ENCODE results near the gene TTC3. TPM values are rescaled to one million over a fixed set of nuclear protein-coding genes. Genes with fewer than 3 reads are reported as not detected.

The TTC3 gene
- total and polyA plus RNA-seq, 2 experiments from 2014 or later: 146 to 196 TPM

DNA sequence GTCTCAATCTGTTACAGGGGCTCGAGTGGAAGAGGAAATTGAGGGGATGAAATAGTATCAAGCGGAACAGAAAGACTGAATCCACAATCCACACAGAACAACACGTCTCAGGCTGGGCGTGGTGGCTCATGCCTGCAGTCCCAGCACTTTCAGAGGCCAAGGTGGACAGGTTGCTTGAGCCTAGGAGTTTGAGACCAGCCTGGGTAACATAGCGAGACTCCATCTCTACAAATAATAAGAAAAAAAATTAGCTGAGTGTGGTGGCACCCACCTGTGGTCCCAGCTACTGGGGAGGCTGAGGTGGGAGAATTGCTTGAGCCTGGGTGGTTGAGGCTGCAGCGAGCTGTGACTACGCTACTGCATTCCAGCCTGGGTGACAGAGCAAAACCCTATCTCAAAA, 168.4 kb downstream of the TTC3 start:
- Histone ChIP-seq H3K27ac (no peak overlapping the region), H4K20me1 (ENCODE audit: insufficient read depth, poor library complexity, severe bottlenecking) (peaks cover 7% of the 10 kb centered on the region), H2AFZ (no peak overlapping the region), H3K79me2 (peaks cover 69% of the 10 kb centered on the region), H3K4me1 (ENCODE audit: insufficient read depth) (peaks cover 4% of the 10 kb centered on the region), H3K4me2 (no peak overlapping the region), H3K36me3 (replicated peaks; ENCODE audit: insufficient read depth, low read depth) (no peaks in the 10 kb centered on the region), H3K9me2 (replicated peaks; ENCODE audit: insufficient read depth) (no peaks in the 10 kb centered on the region), H3K27me3 (no peaks in the 10 kb centered on the region), H3K9me3 (ENCODE audit: low read depth) (no peaks in the 10 kb centered on the region), H3K4me3 (no peak overlapping the region)
- TF ChIP-seq EZH2 (IDR thresholded peaks at IDR 0.05; ENCODE audit: borderline replicate concordance) (no peak), EZH2phosphoT487 (IDR thresholded peaks at IDR 0.05; ENCODE audit: low read depth, severe bottlenecking, unreplicated experiment) (no peak)
- TF ChIP-seq, protein P1, sequence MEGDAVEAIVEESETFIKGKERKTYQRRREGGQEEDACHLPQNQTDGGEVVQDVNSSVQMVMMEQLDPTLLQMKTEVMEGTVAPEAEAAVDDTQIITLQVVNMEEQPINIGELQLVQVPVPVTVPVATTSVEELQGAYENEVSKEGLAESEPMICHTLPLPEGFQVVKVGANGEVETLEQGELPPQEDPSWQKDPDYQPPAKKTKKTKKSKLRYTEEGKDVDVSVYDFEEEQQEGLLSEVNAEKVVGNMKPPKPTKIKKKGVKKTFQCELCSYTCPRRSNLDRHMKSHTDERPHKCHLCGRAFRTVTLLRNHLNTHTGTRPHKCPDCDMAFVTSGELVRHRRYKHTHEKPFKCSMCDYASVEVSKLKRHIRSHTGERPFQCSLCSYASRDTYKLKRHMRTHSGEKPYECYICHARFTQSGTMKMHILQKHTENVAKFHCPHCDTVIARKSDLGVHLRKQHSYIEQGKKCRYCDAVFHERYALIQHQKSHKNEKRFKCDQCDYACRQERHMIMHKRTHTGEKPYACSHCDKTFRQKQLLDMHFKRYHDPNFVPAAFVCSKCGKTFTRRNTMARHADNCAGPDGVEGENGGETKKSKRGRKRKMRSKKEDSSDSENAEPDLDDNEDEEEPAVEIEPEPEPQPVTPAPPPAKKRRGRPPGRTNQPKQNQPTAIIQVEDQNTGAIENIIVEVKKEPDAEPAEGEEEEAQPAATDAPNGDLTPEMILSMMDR (IDR thresholded peaks at IDR 0.05; ENCODE audit: poor library complexity): no peak
- WGBS (ENCODE audit: low lambda C conversion rate, missing lambda C conversion rate): 92% methylated on average over 7 of the region's 7 CpGs
- DNase-seq (ENCODE audit: low spot score): no peak

- H3K9me2 ChIP-seq (replicated peaks; ENCODE audit: insufficient read depth): no peaks in the 10 kb centered on the region
- TF ChIP-seq EZH2 (IDR thresholded peaks at IDR 0.05; ENCODE audit: borderline replicate concordance): no peak
- 96% methylated on average over 6 of the region's 6 CpGs for WGBS (ENCODE audit: low lambda C conversion rate, missing lambda C conversion rate)
Observed at GRCh38 chr21:37243961-37244360, 170.9 kb downstream of the TTC3 start.

DNA sequence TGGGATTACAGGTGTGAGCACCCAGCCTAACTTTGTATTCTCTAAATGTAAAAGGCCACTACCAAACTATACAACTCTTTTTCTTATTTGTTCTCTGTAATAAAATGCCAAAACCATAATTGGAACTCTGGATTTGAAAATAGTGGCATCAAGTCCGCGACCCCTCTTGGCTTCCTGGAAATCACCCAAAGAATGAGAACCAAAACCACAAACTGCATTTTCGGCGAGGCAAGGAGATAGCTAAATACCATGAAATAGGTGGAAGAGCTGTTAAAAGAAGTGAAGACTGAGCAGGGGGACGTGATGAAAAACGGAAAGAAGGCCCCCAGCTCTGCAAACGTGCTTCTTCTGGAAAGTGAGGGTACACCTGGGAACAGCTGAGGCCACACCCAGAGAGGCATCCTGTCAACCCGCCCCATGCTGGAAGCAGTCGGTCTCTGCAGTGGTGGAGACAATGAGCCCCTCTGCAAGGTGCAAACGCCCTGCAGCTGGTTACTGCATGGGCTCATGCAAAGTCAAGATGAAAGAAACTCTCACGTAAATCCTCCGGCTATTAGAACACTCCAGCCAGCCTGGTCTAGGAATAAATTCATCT, 171.5 kb downstream of the TTC3 start:
- TF ChIP-seq EZH2 (IDR thresholded peaks at IDR 0.05; ENCODE audit: borderline replicate concordance) (no peak), EZH2phosphoT487 (IDR thresholded peaks at IDR 0.05; ENCODE audit: low read depth, severe bottlenecking, unreplicated experiment) (no peak)
- TF ChIP-seq, protein P1 (IDR thresholded peaks at IDR 0.05; ENCODE audit: poor library complexity): no peak
- Histone ChIP-seq H3K9me3 (ENCODE audit: low read depth) (no peaks in the 10 kb centered on the region), H3K9me2 (replicated peaks; ENCODE audit: insufficient read depth) (no peaks in the 10 kb centered on the region), H2AFZ (no peak overlapping the region), H3K27me3 (no peaks in the 10 kb centered on the region), H3K4me3 (no peak overlapping the region), H3K27ac (no peak overlapping the region), H4K20me1 (ENCODE audit: insufficient read depth, poor library complexity, severe bottlenecking) (peaks cover 27% of the 10 kb centered on the region), H3K79me2 (peaks cover 100% of the 10 kb centered on the region), H3K4me1 (ENCODE audit: insufficient read depth) (peaks cover 4% of the 10 kb centered on the region), H3K36me3 (replicated peaks; ENCODE audit: insufficient read depth, low read depth) (no peaks in the 10 kb centered on the region), H3K4me2 (peak overlapping the region; percentile 52)
- no peak for DNase-seq (ENCODE audit: low spot score)
- 75% methylated on average over 12 of the region's 12 CpGs for whole genome bisulfite sequencing (ENCODE audit: low lambda C conversion rate, missing lambda C conversion rate)

More at GRCh38 chr21:37243961-37244360, 170.9 kb downstream of the TTC3 start:
- Histone ChIP-seq H3K4me1 (ENCODE audit: insufficient read depth) (peaks cover 4% of the 10 kb centered on the region), H3K79me2 (peaks cover 94% of the 10 kb centered on the region), H3K27ac (no peak overlapping the region), H3K4me2 (no peak overlapping the region), H3K36me3 (replicated peaks; ENCODE audit: insufficient read depth, low read depth) (no peaks in the 10 kb centered on the region), H3K9me3 (ENCODE audit: low read depth) (no peaks in the 10 kb centered on the region), H2AFZ (no peak overlapping the region), H4K20me1 (ENCODE audit: insufficient read depth, poor library complexity, severe bottlenecking) (peaks cover 21% of the 10 kb centered on the region), H3K4me3 (no peak overlapping the region), H3K27me3 (no peaks in the 10 kb centered on the region)
- no peak for DNase-seq (ENCODE audit: low spot score)

- Histone ChIP-seq H3K36me3 (replicated peaks; ENCODE audit: insufficient read depth, low read depth) (no peaks in the 10 kb centered on the region), H3K4me1 (ENCODE audit: insufficient read depth) (peaks cover 4% of the 10 kb centered on the region), H3K79me2 (peaks cover 100% of the 10 kb centered on the region), H3K4me3 (no peak overlapping the region), H3K27ac (no peak overlapping the region), H2AFZ (no peak overlapping the region), H3K4me2 (peak overlapping the region; percentile 52), H3K27me3 (no peaks in the 10 kb centered on the region), H3K9me2 (replicated peaks; ENCODE audit: insufficient read depth) (no peaks in the 10 kb centered on the region), H3K9me3 (ENCODE audit: low read depth) (no peaks in the 10 kb centered on the region), H4K20me1 (ENCODE audit: insufficient read depth, poor library complexity, severe bottlenecking) (peaks cover 29% of the 10 kb centered on the region)
- WGBS (ENCODE audit: low lambda C conversion rate, missing lambda C conversion rate): 73% methylated on average over 8 of the region's 8 CpGs
- TF ChIP-seq EZH2 (IDR thresholded peaks at IDR 0.05; ENCODE audit: borderline replicate concordance) (no peak), EZH2phosphoT487 (IDR thresholded peaks at IDR 0.05; ENCODE audit: low read depth, severe bottlenecking, unreplicated experiment) (no peak)
- TF ChIP-seq, protein P1 (IDR thresholded peaks at IDR 0.05; ENCODE audit: poor library complexity): no peak
- DNase-seq (ENCODE audit: low spot score): no peak
Observed at GRCh38 chr21:37245151-37245550, 172.1 kb downstream of the TTC3 start.
